ENCODE results near the gene RPS16. TPM values are rescaled to one million over a fixed set of nuclear protein-coding genes. Genes with fewer than 3 reads are reported as not detected.

RPS16 gene
- total and polyA plus RNA-seq, 9 of the 15 experiments (the other 6 are each of a cell fraction or from before 2014, with no cell fraction given) = 82.6 to 3,671 (median 2,204) TPM

GRCh38 chr19:39432677-39433025, 3.1 kb downstream of the RPS16 start (continued):
- TF ChIP-seq, protein P1, sequence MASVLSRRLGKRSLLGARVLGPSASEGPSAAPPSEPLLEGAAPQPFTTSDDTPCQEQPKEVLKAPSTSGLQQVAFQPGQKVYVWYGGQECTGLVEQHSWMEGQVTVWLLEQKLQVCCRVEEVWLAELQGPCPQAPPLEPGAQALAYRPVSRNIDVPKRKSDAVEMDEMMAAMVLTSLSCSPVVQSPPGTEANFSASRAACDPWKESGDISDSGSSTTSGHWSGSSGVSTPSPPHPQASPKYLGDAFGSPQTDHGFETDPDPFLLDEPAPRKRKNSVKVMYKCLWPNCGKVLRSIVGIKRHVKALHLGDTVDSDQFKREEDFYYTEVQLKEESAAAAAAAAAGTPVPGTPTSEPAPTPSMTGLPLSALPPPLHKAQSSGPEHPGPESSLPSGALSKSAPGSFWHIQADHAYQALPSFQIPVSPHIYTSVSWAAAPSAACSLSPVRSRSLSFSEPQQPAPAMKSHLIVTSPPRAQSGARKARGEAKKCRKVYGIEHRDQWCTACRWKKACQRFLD (CRISPR knock-in tag; IDR thresholded peaks at IDR 0.05) = no peak
- no peak for TF ChIP-seq ZNF41 (CRISPR knock-in tag; conservative IDR thresholded peaks at IDR 0.05)
- no peak for TF ChIP-seq ZNF444 (CRISPR knock-in tag; IDR thresholded peaks at IDR 0.05)
- TF ChIP-seq SIRT6 (IDR thresholded peaks at IDR 0.05; ENCODE audit: low read depth, low read length) = no peak
- peak; percentile 12; the same call in 1 of the 2 replicates for TF ChIP-seq POLR2A (conservative IDR thresholded peaks at IDR 0.05)

- H3K27me3 ChIP-seq (ENCODE audit: control insufficient read depth in 2 of 2, insufficient read depth in 2 of 2, low read length in 2 of 2) = no peaks in the 10 kb centered on the region
- ChIA-PET POLR2A (interaction anchor here (6.2 kb wide), 1 partner anchor 7 kb away, joined by 141 read pairs; no protein-coding TSS in a partner anchor), CTCF (ENCODE audit: low intra/inter-chr PET ratio) (no interaction called here)
- H3K27ac ChIP-seq (ENCODE audit: extremely low read depth, low read depth, low read length) = peak overlapping the region; percentile 65
- DNase-seq (ENCODE audit: extremely low read depth in 1 of 4, low spot score in 3 of 4) (peak; percentile 46 to 81 (median 59)), FAIRE-seq (peak; percentile 97), ATAC-seq (peak; percentile 73)
- no peaks in the 10 kb centered on the region for H3K9me3 ChIP-seq (replicated peaks; ENCODE audit: control insufficient read depth, insufficient read depth, low read depth, low read length)
- in situ Hi-C loops (cut with MboI) = no loop called here
- peaks cover 32% of the 10 kb centered on the region for H3K79me2 ChIP-seq (ENCODE audit: control insufficient read depth, insufficient read depth, low read length)
- H3K36me3 ChIP-seq (ENCODE audit: control insufficient read depth, insufficient read depth, low read length) = peaks cover 37% of the 10 kb centered on the region
- H2AFZ ChIP-seq (ENCODE audit: low read depth, low read length) = peak overlapping the region; percentile 49
- H3K4me3 ChIP-seq = no peak overlapping the region
- intact Hi-C loops (cut with micrococcal nuclease) = no loop called here
- H4K20me1 ChIP-seq (replicated peaks; ENCODE audit: control insufficient read depth, insufficient read depth, low read length) = peaks cover 21% of the 10 kb centered on the region
- BruUV-seq (replicated peaks) = no TSS peak
- peaks cover 28 to 35% of the 10 kb centered on the region in 2 experiments for H3K4me1 ChIP-seq (replicated peaks in 1 of 2; ENCODE audit: control insufficient read depth in 2 of 2, insufficient read depth in 2 of 2, low read length in 2 of 2)
- H3K9ac ChIP-seq (ENCODE audit: insufficient read depth in 1 of 2, low read depth in 2 of 2, low read length in 2 of 2) = peak overlapping the region; percentile 32 to 86
- no peaks in the 10 kb centered on the region for H3K9me1 ChIP-seq (ENCODE audit: control insufficient read depth, insufficient read depth, low read length)
- peak overlapping the region; percentile 72 for H3K4me2 ChIP-seq (ENCODE audit: insufficient read depth, low read length)
- 10% methylated on average over 25 of the region's 25 CpGs for WGBS (ENCODE audit: insufficient coverage, low coverage, missing lambda C conversion rate)
- TF ChIP-seq CREM (IDR thresholded peaks at IDR 0.05; ENCODE audit: low read depth) = peak; percentile 93
- peak; percentile 58 for TF ChIP-seq ETV1 (tag; conservative IDR thresholded peaks at IDR 0.05; ENCODE audit: low read depth)
- peak; percentile 95 for TF ChIP-seq MYC (IDR thresholded peaks at IDR 0.05; ENCODE audit: low read depth, low read length)
- peak; percentile 84; the same call in 1 of the 2 replicates for TF ChIP-seq MYC (CRISPR knock-in tag; IDR thresholded peaks at IDR 0.05; ENCODE audit: borderline replicate concordance, low read depth)
- peak; percentile 59; the same call in 1 of the 2 replicates for TF ChIP-seq DMBX1 (CRISPR knock-in tag; IDR thresholded peaks at IDR 0.05; ENCODE audit: borderline replicate concordance)
- peak; percentile 91 for TF ChIP-seq CREB1 (IDR thresholded peaks at IDR 0.05)
- TF ChIP-seq CREB1 (CRISPR knock-in tag; IDR thresholded peaks at IDR 0.05) = peak; percentile 84
- peak; percentile 77 for TF ChIP-seq JUN (IDR thresholded peaks at IDR 0.05; ENCODE audit: borderline replicate concordance, low read depth, low read length)
- TF ChIP-seq JUN (CRISPR knock-in tag; IDR thresholded peaks at IDR 0.05; ENCODE audit: borderline replicate concordance) = 0 out of 2 replicates have a peak, but pooled peaks have one; percentile 40
- TF ChIP-seq ZNF668 (CRISPR knock-in tag; IDR thresholded peaks at IDR 0.05) = no peak
- TF ChIP-seq ATF3 (IDR thresholded peaks at IDR 0.05) = peak; percentile 98
- 0 out of 2 replicates have a peak, but pooled peaks have one; percentile 72 for TF ChIP-seq ATF3 (CRISPR knock-in tag; conservative IDR thresholded peaks at IDR 0.05)
- TF ChIP-seq, protein P2, sequence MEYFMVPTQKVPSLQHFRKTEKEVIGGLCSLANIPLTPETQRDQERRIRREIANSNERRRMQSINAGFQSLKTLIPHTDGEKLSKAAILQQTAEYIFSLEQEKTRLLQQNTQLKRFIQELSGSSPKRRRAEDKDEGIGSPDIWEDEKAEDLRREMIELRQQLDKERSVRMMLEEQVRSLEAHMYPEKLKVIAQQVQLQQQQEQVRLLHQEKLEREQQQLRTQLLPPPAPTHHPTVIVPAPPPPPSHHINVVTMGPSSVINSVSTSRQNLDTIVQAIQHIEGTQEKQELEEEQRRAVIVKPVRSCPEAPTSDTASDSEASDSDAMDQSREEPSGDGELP (CRISPR knock-in tag; IDR thresholded peaks at IDR 0.05; ENCODE audit: borderline replicate concordance) = peak; percentile 83
Observed at GRCh38 chr19:39430675-39431593, 4.8 kb downstream of the RPS16 start.

Data from K562 (cell line).